Caco-2 (cell line): ENCODE data around the gene SH3BP1. TPM values are rescaled to one million over a fixed set of nuclear protein-coding genes. Genes with fewer than 3 reads are reported as not detected.

Source experiments
- BruUV-seq: library from RNA; stranded (reverse); fragments of 400-500 nt; replicated peaks from 2 replicates; lab custom pipeline; 2021; lab: Mats Ljungman, UMichigan
- CTCF ChIA-PET: fragments of 300-600 bp; sonication (Branson Sonifier 250); formaldehyde crosslinking; loops from one replicate; lab custom pipeline; 2022; ENCODE audit warnings: antibody characterized with exemption; lab: Charles Lee
- POLR2A ChIA-PET: fragments of 300-600 bp; sonication (Branson Sonifier 250); formaldehyde crosslinking; loops from one replicate; lab custom pipeline; 2022; ENCODE audit warnings: antibody characterized with exemption; lab: Charles Lee
- DNase-seq, 2 experiments: peaks; one replicate each; pipeline versions ENCODE4 v3.0.0 to v3.0.0-alpha.2; 2020 to 2022
- H3K27me3 ChIP-seq: replicated peaks from 2 replicates; pipeline ENCODE4 v1.6.0; 2011; ENCODE audit warnings: low read length; ENCODE audit not compliant: control insufficient read depth, insufficient read depth
- H3K36me3 ChIP-seq: 2 replicates; pipeline ENCODE4 v1.5.1; 2011; ENCODE audit warnings: low read length; ENCODE audit not compliant: control insufficient read depth, insufficient read depth
- H3K4me1 ChIP-seq: fragments of 250-450 bp; sonication (Bioruptor Pico); 2 replicates; pipeline ENCODE4 v1.5.1; 2020; ENCODE audit warnings: mild to moderate bottlenecking
- H3K4me3 ChIP-seq: 2 replicates; pipeline ENCODE4 v1.5.1; 2011; ENCODE audit warnings: low read depth, mild to moderate bottlenecking, control low read depth, low read length
- H3K9me3 ChIP-seq: fragments of 250-450 bp; sonication (Bioruptor Pico); 2 replicates; pipeline ENCODE4 v1.5.1; 2020; ENCODE audit warnings: mild to moderate bottlenecking, moderate library complexity
- H3K27ac Mint-ChIP-seq: one replicate; pipeline ENCODE4 v1.8.0; 2022; ENCODE audit warnings: mixed read lengths; ENCODE audit not compliant: unreplicated experiment
- H3K27me3 Mint-ChIP-seq: one replicate; pipeline ENCODE4 v1.8.0; 2022; ENCODE audit warnings: mixed read lengths; ENCODE audit not compliant: insufficient read depth, unreplicated experiment
- H3K36me3 Mint-ChIP-seq: one replicate; pipeline ENCODE4 v1.8.0; 2022; ENCODE audit warnings: mild to moderate bottlenecking, mixed read lengths; ENCODE audit not compliant: insufficient read depth, unreplicated experiment
- H3K4me1 Mint-ChIP-seq: one replicate; pipeline ENCODE4 v1.8.0; 2022; ENCODE audit warnings: low read depth, mixed read lengths; ENCODE audit not compliant: unreplicated experiment
- H3K4me3 Mint-ChIP-seq: one replicate; pipeline ENCODE4 v1.8.0; 2022; ENCODE audit warnings: mild to moderate bottlenecking, moderate library complexity, mixed read lengths; ENCODE audit not compliant: unreplicated experiment
- H3K9me3 Mint-ChIP-seq: one replicate; pipeline ENCODE4 v1.8.0; 2022; ENCODE audit warnings: mixed read lengths; ENCODE audit not compliant: unreplicated experiment
- CTCF ChIP-seq, 2 experiments: fragments of 200-600 bp in 1 of 2; IDR thresholded peaks; 1 replicate in 1 of 2; 2 replicates in 1 of 2; pipeline versions ENCODE4 v1.5.1 to v1.8.0; 2011 to 2022; ENCODE audit warnings: antibody characterized with exemption in 1 of 2, control low read depth in 1 of 2, inconsistent platforms in 1 of 2, low read depth in 1 of 2, low read length in 1 of 2, mild to moderate bottlenecking in 1 of 2, moderate library complexity in 1 of 2; ENCODE audit not compliant: insufficient read depth in 1 of 2, severe bottlenecking in 1 of 2, unreplicated experiment in 1 of 2
- intact Hi-C: fragments of 100-400 bp; cut with micrococcal nuclease; formaldehyde crosslinking; loops from one replicate; pipeline ENCODE4 v1.10.0; 2022; ENCODE audit not compliant: unreplicated experiment
- total RNA-seq: library from RNA; stranded (reverse); gene quantifications from 2 replicates; pipeline ENCODE4 v1.2.3, GENCODE V29; 2022

The SH3BP1 gene
- total RNA-seq, 1 experiment from 2014 or later = 19.8 TPM

GRCh38 chr22:37684803-37685615 is 45.5 kb downstream of the SH3BP1 start:
- Histone ChIP-seq H3K36me3 (peaks cover 4% of the 10 kb centered on the region; the same call in 1 of the 2 replicates), H3K4me1 (peaks cover 16% of the 10 kb centered on the region; the same call in 1 of the 2 replicates), H3K4me3 (no peak overlapping the region), H3K27me3 (no peaks in the 10 kb centered on the region; the same call in 1 of the 2 replicates), H3K9me3 (no peaks in the 10 kb centered on the region)
- DNase-seq = peak; percentile 29 to 53
- peak overlapping the region; percentile 95 for H3K27ac Mint-ChIP-seq
- intact Hi-C loops = loop anchor here (5.0 to 10.0 kb wide), 2 partner anchors 80 to 148 kb away; partner anchors contain the start of gene GGA1
- peaks cover 22% of the 10 kb centered on the region for H3K36me3 Mint-ChIP-seq
- H3K27me3 Mint-ChIP-seq = no peaks in the 10 kb centered on the region
- no peaks in the 10 kb centered on the region for H3K4me1 Mint-ChIP-seq
- CTCF ChIA-PET = interaction anchor here (0.7 to 1.5 kb wide), 6 partner anchors 26 to 139 kb away, joined by 3 to 8 read pairs (median 5); partner anchors contain the start of genes LGALS2 and PDXP
- no TSS peak for BruUV-seq
- no peak for TF ChIP-seq CTCF (IDR thresholded peaks at IDR 0.05; ENCODE audit: insufficient read depth in 1 of 2, low read depth in 1 of 2, low read length in 1 of 2, severe bottlenecking in 1 of 2, unreplicated experiment in 1 of 2)
- POLR2A ChIA-PET = interaction anchor here (0.6 to 1.0 kb wide), 4 partner anchors 42 to 122 kb away, joined by 4 to 10 read pairs (median 8); partner anchors contain the start of gene GCAT
- H3K9me3 Mint-ChIP-seq = no peaks in the 10 kb centered on the region
- H3K4me3 Mint-ChIP-seq = peak overlapping the region; percentile 99

GRCh38 chr22:37686002-37686982 is 46.8 kb downstream of the SH3BP1 start, which contains the start of gene NOL12:
TSS of gene NOL12 (plus strand) at chr22:37686343. CDS start at chr22:37686393, 50 bp downstream.
- H3K4me1 ChIP-seq = peaks cover 16% of the 10 kb centered on the region; the same call in 1 of the 2 replicates
- ChIA-PET CTCF (interaction anchor here (0.5 to 1.4 kb wide), 8 partner anchors 9 to 273 kb away, joined by 3 to 9 read pairs (median 4); partner anchors contain the start of genes GGA1, PDXP and TRIOBP), POLR2A (interaction anchor here (0.5 to 1.5 kb wide), 6 partner anchors 12 to 79 kb away, joined by 3 to 8 read pairs (median 6); partner anchors contain the start of gene PDXP)
- BruUV-seq = TSS peak; percentile 83
- H3K36me3 ChIP-seq = peaks cover 4% of the 10 kb centered on the region; the same call in 1 of the 2 replicates
- Mint-ChIP-seq H3K36me3 (peaks cover 22% of the 10 kb centered on the region), H3K4me1 (no peaks in the 10 kb centered on the region), H3K27me3 (no peaks in the 10 kb centered on the region), H3K4me3 (peak within 1 kb of the TSS; percentile 99), H3K27ac (peak within 1 kb of the TSS; percentile 95), H3K9me3 (no peaks in the 10 kb centered on the region)
- no peaks in the 10 kb centered on the region; the same call in 1 of the 2 replicates for H3K27me3 ChIP-seq
- peak within 1 kb of the TSS; percentile 97 for H3K4me3 ChIP-seq
- no peaks in the 10 kb centered on the region for H3K9me3 ChIP-seq
- TF ChIP-seq CTCF (IDR thresholded peaks at IDR 0.05; ENCODE audit: insufficient read depth in 1 of 2, low read depth in 1 of 2, low read length in 1 of 2, severe bottlenecking in 1 of 2, unreplicated experiment in 1 of 2) = no peak
- intact Hi-C loops = loop anchor here (1.0 to 10.0 kb wide), 2 partner anchors 10 to 81 kb away; partner anchors contain the start of gene GGA1
- peak; percentile 85 for DNase-seq
